ENCODE data around the gene SLC44A4.

DNA sequence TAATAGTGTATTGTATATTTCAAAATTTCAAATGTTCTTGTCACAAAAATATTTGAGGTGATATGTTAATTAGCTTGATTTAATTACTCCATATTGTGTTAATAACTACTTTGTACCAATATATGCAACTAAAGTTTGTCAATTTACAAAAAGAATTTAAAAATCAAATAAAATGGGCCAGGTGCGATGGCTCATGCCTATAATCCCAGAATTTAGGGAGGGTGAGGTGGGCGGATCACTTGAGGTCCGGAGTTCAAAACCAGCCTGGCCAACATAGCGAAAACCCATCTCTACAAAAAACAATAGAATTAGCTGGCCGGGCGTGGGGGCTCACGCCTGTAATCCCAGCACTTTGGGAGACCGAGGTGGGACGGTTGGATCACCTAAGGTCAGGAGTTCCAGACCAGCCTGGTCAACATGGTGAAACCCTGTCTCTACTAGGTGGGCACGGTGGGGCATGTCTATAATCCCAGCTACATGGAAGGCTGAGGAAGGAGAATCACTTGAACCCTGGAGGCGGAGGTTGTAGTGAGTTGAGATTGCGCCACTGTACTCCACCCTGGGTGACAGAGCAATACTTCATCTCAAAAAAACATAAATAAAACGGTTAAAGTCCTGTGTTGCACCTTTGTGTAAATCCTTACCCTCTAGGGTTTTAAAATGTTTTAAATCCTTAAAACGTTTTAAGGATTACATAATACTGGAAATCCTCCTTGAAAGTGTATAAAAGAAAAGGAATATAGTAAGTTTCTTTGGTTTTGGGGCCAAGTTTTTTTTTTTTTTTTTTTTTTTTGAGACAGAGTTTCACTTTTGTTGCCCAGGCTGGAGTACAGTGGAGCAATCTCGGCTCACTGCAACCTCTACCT, 47.2 kb downstream of the SLC44A4 start:
- TF ChIP-seq CTCF (IDR thresholded peaks at IDR 0.05; ENCODE audit: low read depth, low read length, missing input control) (no peak), SP1 (IDR thresholded peaks at IDR 0.05) (no peak), REST (IDR thresholded peaks at IDR 0.05) (no peak), EGR1 (IDR thresholded peaks at IDR 0.05; ENCODE audit: low read depth in 2 of 2) (no peak), RXRA (IDR thresholded peaks at IDR 0.05) (no peak), RAD21 (IDR thresholded peaks at IDR 0.05) (no peak), HNF4G (IDR thresholded peaks at IDR 0.05) (no peak)
